ENCODE data around the gene FOXD1.

FOXD1 gene

GRCh38 chr5:73441378-73441777 lies 7.2 kb downstream of the FOXD1 start:
- peak; percentile 37 for DNase-seq (ENCODE audit: low spot score)

- peak; percentile 45 for DNase-seq (ENCODE audit: low spot score)
Observed at GRCh38 chr5:73440262-73440661, 8.3 kb downstream of the FOXD1 start.

- DNase-seq (ENCODE audit: low spot score) = no peak
Observed at GRCh38 chr5:73438645-73439470, 9.7 kb downstream of the FOXD1 start.

GRCh38 chr5:73437777-73438644 lies 10.6 kb downstream of the FOXD1 start:
- DNase-seq (ENCODE audit: low spot score) = peak; percentile 26

- peak; percentile 88 for DNase-seq (ENCODE audit: low spot score)
Observed at GRCh38 chr5:73437101-73437776, 11.3 kb downstream of the FOXD1 start.

GRCh38 chr5:73436535-73437100 lies 12.0 kb downstream of the FOXD1 start:
- peak; percentile 68 for DNase-seq (ENCODE audit: low spot score)

- DNase-seq (ENCODE audit: low spot score) = no peak
Observed at GRCh38 chr5:73435759-73436534, 12.6 kb downstream of the FOXD1 start.

- no peak for DNase-seq (ENCODE audit: low spot score)
Observed at GRCh38 chr5:73434907-73435306, 13.7 kb downstream of the FOXD1 start.

GRCh38 chr5:73434461-73434860 lies 14.1 kb downstream of the FOXD1 start:
- no peak for DNase-seq (ENCODE audit: low spot score)

GRCh38 chr5:73433982-73434342 lies 14.6 kb downstream of the FOXD1 start:
- peak; percentile 61 for DNase-seq (ENCODE audit: low spot score)

- DNase-seq (ENCODE audit: low spot score) = no peak
Observed at GRCh38 chr5:73433272-73433981, 15.2 kb downstream of the FOXD1 start.

GRCh38 chr5:73431204-73431851 lies 17.2 kb downstream of the FOXD1 start:
- no peak for DNase-seq (ENCODE audit: low spot score)

GRCh38 chr5:73426034-73426433 lies 22.5 kb downstream of the FOXD1 start:
- DNase-seq (ENCODE audit: low spot score) = no peak

- no peak for DNase-seq (ENCODE audit: low spot score)
Observed at GRCh38 chr5:73424556-73424977, 24.0 kb downstream of the FOXD1 start.

- no peak for DNase-seq (ENCODE audit: low spot score)
Observed at GRCh38 chr5:73422164-73422563, 26.4 kb downstream of the FOXD1 start.

GRCh38 chr5:73420666-73421065 lies 27.9 kb downstream of the FOXD1 start:
- no peak for DNase-seq (ENCODE audit: low spot score)

GRCh38 chr5:73419465-73420390 lies 28.8 kb downstream of the FOXD1 start:
- peak; percentile 79 for DNase-seq (ENCODE audit: low spot score)

GRCh38 chr5:73419117-73419464 lies 29.5 kb downstream of the FOXD1 start:
- DNase-seq (ENCODE audit: low spot score) = no peak

GRCh38 chr5:73418244-73418691 lies 30.3 kb downstream of the FOXD1 start:
- no peak for DNase-seq (ENCODE audit: low spot score)
